Stimulated activated CD8-positive, alpha-beta memory T cell treated with anti-CD3 and anti-CD28 coated beads, Interleukin-7, amount 100 ng/mL, for 24 hours (primary cell): ENCODE measurements around the gene HLA-B.
"Not testable (repeated sequence)": the region's sequence is repeated elsewhere in the genome, so short reads cannot be mapped to it uniquely, and the experiment has no call there.

Source experiments
- DNase-seq: peaks from one replicate; pipeline ENCODE4 v3.0.0-alpha.2; 2020; ENCODE audit warnings: low read depth

Gene HLA-B

DNA sequence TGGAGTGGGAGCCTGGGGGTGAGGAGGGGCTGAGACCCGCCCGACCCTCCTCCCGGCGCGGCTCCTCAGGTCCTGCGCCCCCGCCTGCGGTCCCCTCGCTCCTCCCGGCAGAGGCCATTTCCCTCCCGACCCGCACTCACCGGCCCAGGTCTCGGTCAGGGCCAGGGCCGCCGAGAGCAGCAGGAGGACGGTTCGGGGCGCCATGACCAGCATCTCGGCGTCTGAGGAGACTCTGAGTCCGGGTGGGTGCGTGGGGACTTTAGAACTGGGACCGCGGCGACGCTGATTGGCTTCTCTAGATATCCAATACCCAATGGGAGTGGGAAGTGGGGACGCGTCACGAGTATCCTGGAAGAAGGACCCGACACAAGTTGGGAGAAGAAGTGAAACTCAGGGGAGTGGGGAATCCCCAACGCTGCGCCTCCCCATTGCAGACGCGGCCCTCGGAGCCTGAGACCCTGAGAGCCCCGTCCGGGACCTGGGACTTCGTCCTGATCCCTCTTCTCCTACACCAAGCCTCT lies at the start of gene HLA-B:
Gene HLA-B (minus strand): TSS at position 234 of the 521 bp plus-strand sequence. CDS start 21 bp downstream, at position 213.
- peak; percentile 31 for DNase-seq

DNA sequence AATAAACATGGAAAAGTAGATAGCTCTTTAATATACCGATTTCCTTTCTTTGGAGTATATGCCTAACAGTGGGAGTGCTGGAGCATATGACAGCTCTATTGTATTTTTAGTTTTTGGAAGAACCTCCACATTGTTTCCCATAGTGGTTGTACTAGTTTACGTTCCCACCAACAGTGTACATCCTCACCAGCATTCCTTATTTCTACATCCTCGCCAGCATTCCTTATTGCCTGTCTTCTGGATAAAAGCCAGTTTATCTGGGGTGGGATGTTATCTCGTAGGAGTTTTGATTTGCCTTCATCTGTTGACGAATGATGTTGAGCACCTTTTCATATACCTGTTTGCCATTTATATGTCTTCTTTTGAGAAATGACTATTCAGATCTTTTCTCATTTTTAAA lies 49.0 kb upstream of the HLA-B start:
- DNase-seq, result no peak

DNA sequence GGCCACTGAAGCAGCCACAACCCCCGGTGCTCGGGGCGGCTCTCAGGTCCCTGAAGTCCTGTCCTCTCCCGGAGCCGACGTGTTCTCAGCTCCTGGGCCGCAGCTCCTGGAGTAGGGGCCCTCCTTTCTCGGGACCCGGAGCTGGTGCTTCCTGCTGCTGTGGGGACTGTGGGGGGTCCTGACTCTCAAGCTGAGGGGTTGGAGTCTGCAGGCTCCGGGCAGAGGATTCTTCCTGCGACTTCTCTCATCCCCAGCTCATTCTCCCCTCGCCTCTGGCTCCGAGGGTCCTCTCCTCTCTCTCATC lies 47.0 kb upstream of the HLA-B start:
- not testable (repeated sequence) for DNase-seq

DNA sequence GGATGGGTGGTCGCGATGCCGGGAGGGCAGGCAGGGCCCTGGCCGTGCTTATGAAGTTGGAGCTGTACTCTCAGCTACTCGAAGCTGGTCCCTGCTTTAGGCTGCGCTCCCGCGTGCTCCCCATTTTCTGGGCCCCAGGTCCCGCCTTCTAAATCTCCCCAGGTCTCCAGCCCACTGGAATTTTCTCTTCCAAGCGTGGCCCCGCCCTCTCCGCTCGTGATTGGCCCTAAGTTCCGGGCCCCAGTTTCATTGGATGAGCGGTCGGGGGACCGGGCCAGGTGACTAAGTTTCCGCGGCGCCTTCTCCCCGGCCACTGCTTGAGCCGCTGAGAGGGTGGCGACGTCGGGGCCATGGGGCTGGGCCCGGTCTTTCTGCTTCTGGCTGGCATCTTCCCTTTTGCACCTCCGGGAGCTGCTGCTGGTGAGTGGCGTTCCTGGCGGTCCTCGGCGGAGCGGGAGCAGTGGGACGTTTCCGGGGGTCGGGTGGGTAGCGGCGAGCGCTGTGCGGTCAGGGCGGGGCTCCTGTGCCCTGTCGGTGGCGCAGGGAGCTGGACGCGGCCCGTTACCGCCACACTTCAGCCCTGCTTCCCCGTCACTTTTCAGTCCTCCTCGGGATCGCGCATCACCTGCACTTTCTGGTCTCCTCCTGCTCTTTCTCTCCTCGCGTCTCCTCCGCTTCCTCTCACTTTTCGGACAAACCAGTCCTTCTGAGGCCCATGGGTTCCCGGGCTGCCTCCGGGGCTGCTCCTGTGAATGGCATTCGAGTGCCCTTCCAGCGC lies 46.5 kb upstream of the HLA-B start, which contains the start of gene MICA:
Gene MICA (plus strand): TSS at position 313 of the 778 bp plus-strand sequence. CDS start 38 bp downstream, at position 351.
- DNase-seq, result no peak

DNA sequence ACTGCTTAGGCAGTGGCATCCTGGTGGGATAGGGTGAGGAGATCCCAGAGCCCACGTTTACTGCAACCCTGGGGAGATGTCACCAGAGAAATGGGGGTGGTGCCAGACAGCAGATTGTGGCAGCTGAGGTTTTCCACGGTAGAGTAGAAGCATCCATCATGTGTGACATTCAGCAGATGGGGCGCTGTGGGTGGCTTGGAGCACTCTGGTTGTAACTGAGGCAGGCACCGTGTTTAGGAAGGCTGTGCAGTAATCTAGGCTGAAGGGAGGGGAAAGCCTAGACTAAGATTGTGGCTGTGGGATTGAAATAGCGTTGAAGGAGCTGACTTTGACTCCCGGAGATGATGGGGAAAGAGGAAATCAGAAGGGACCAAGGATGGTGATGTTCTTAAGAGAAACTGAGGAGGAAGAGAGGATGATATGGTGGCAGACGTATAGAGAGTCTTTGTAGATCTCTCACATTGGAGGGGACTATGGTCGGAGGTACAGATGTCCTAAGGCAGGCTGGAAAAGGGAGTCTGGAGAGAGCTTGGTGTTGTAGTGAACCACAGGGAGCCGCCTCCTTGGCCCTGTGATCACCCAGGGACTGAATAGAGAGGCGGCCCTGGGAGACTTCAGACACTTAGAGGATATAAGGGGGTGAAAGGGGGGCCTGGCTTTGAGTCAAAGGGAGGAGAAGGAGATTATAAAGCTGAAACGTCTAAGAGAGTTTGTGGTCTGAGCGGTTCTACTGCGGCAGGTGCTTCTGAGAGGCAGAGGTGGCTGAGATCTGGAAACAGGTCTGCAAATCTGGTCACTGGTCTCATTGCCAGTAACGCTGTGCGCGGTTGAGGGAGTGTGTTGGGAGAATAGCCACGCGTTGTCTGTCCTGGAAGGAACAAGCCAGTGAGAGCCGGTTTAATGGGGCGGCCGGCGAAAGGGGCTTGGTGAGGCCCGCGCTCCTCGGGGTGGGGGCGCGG lies 45.6 kb upstream of the HLA-B start:
- no peak for DNase-seq

DNA sequence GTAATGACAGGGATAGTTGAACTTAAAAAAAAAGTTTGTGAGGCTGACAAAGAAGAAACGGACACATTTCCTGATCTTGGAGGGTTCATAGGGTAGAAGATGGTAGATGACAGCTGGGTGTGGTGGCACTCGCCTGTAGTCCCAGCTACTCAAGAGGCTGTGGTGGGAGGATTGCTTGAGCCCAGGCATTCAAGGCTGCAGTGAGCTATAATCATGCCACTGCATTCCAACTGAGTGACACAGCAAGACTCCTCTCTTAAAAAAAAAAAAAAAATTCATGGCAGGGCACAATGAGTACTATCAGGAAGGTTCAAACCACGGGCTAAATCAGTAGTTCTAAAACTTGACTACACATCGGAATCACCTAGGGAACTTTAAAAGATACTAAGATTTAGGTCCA lies 44.4 kb upstream of the HLA-B start:
- DNase-seq, result no peak

DNA sequence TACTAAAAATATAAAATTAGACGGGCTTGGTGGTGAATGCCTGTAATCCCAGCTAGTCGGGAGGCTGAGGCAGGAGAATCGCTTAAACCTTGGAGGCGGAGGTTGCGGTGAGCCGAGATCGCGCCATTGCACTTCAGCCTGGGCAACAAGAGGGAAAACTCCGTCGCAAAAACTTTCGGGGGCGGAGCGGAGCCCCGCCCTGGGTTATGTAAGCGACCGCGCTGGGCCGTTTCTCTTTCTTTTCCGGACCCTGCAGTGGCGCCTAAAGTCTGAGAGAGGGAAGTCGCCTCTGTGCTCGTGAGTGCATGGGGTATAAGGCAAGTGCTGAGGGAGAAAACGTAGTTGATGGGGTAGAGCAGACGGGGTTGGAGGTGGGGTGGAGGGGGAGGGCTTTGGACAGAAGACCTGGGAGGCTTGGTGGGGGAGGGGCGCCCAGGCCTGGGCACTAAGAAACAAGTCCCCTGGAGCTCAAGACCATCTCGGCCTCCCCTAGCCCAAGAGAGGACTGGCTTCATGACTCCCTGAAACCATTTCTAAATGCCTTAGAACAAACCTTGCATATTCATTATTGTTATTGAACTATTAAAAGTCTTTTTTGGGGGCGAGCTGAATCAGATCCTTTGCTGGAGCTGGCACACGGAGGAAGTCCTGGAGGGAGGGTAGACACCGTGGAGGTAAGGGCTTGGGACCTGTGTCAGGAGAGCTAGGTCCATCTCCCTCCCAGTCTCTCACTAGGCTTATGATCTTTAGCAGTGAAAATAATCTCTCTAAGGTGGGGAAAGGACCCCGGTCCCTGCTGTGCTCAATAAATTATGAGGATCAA lies 43.7 kb upstream of the HLA-B start:
- no peak for DNase-seq

DNA sequence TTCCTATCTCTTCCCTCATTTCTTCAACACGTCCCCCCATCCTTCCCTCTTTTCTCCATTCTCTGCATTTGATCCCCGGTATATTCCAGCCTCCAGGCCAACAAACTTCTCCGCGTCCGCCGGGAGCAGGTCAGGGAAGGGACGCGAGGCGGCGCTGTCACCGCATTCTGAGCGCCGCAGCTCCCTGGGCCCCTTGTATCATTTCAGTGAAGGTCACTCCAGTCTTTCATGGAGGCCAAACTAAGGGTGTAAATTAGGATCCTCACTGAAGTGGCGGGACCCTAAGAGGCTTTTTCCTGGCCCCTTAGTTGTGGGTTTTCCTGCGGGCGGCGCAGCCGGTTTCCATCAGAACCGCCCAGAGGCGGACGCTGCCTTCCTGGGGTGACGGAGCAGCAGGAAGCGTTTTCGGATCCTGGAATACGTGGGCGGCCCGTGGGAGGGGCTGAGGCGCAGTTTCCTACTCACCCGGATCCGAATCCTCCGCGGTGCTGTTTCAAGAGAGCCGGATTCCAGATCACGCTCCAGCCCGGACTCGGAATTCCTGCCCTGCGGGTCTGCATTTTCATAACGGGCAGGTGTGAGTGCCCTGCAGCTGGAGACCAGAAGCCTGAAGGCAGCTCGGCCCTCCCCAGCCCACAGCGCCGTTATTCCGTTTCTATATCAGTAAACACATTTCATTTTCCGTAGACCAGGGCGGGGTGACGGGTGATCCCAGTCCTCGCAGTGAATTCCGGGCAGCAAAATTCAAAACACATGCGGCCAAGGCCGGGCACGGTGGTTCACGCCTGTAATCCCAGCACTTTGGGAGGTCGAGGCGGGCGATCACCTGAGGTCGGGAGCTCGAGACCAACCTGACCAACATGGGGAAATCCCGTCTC lies 42.8 kb upstream of the HLA-B start:
- no peak for DNase-seq

DNA sequence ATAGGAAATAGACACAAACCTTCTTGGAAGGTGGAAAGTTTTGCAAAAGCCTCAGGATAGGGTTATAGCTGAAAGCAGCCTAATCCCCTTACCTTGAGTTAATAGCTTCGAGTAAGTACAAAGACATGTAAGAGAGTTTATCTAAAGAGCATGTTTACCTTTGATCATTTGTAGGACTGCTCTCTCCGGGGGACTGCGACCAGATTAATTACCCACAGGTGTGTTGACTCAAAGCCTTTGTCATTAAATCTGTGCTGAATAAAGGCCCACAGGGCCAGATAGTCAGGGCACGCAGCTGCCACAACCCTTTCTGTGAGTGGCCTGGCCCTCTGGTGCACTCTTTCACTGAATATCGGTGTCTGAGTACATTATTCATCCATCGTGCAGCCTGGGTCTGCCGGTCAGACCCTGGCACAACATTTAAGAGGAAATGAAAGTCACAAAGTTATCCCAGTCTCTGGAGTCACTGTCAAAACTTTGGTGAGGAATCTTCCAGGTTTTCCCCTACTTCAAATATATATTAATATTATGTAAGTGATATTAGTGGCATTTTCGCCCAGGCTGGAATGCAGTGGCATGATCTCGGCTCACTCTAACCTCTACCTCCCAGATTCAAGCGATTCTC lies 41.0 kb upstream of the HLA-B start:
- DNase-seq, result no peak

DNA sequence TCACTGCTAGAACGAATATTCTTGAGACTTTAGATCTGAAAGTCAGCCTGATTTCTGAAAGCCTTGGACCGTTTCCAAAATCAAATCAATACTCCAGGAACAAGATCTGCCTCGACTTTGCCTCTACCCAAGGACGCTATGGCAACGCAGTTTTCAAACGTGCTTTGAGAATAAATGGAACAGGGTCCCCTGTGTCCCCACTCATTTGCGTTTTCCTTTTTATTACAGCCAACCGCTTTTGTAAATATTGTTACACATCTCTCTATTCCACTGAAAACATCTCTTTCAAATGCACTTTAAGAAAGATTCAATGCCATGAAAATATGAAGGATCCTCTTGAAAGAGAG lies 40.1 kb upstream of the HLA-B start:
- DNase-seq, result not testable (repeated sequence)

DNA sequence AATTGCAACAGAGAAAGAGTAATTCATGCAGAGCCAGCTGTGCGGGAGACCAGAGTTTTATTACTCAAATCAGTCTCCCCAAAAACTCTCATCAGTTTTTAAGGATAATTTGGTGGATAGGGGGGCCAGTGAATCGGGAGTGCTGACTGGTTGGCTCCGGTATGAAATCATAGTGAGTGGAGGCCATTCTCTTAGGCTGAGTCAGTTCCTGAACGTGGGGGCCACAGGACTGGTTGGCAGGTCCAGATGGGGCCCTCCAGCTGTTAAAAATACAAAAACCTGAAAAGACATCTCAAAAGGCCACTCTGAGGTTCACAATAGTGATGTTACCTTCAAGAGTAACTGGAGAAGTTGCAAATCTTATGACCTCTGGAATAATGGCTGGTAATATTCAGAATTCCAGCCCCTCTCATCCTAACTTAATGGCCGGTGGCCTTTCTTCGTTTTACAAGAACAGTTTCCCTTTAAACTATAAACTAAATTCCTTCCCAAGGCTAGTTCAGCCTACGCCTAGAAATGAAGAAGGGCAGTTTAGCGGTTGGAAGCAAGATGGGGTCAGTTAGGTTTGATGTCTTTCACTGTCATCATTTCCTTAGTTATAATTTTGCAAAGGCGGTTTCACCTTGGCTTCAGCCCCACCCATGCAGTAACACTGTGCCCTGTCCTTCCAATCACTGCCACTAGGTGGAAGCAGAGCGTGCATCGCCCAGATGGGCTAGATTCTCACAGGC lies 39.6 kb upstream of the HLA-B start:
- DNase-seq, result peak; percentile 85

DNA sequence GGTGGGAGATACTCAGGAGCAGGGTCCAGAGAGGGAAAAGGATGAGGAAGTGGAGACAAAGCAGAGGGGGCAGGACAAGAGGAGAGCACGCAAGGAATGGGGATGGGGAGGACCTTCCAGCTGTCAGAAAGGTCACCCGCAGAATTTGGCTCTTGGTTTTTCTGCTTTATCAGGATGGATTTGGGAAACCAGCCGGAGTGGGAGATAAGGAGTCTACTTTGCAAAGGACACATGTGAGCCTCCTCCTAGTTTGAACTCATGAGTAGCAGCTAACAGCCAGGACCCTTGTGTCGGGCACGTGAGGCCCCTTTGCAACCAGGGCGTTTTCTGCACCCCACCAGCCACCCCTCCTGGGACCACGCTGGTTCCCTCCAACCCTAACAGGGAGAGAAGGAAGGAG lies 38.9 kb upstream of the HLA-B start:
- no peak for DNase-seq

DNA sequence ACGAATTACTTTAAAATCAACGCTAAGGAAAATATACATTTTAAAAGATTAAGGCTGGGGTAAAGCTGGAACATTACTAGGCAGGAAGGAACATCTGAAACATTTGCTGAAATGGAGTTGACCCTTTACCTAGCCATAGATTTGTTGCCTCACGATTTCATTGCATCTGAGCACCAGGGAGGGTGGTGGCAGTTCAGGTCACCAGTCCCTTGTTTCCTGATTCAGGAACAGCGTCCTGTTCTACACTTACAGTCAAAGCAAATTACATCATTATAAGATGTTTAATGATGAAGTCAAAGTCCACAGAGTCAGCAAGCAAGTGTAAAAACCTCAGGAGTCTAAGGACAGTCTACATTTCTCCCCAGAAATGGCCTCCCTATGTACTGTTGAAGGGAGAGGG lies 37.4 kb upstream of the HLA-B start:
- no peak for DNase-seq

DNA sequence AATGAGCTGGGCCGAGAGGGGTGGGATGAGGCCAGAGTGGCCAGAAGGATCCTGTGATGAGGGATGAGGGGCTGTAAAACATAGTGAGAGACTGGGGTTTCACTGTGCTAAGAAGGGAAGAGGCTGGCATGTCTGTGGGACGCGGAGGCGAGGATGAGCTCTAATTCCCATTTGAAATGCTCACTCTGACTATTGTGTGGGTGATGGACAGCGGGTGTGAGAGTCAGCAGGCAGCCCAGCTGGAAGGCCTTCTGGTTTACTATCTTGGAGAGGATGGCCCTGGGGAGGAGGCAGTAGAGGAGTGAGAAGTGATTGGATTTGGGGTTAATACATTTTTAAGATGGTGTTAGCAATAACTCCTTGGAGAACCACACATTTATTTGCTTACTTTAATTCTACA lies 37.0 kb upstream of the HLA-B start:
- DNase-seq, result no peak

DNA sequence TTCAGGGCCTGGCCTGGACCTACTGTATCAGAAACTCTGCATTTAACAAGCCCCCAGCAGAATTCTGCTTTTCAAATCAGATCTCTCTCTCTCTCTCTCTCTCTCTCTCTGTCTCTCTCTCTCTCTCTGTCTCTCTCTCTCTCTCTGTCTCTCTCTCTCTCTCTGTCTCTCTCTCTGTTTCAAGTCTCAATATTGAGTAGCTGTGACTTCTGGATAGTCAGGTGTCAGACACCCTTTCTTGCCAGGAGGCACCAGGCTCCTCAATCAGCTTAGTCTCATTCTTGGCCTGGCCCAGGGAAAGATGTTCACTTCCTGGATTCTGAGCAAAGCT lies 32.8 kb upstream of the HLA-B start:
- DNase-seq, result not testable (repeated sequence)

DNA sequence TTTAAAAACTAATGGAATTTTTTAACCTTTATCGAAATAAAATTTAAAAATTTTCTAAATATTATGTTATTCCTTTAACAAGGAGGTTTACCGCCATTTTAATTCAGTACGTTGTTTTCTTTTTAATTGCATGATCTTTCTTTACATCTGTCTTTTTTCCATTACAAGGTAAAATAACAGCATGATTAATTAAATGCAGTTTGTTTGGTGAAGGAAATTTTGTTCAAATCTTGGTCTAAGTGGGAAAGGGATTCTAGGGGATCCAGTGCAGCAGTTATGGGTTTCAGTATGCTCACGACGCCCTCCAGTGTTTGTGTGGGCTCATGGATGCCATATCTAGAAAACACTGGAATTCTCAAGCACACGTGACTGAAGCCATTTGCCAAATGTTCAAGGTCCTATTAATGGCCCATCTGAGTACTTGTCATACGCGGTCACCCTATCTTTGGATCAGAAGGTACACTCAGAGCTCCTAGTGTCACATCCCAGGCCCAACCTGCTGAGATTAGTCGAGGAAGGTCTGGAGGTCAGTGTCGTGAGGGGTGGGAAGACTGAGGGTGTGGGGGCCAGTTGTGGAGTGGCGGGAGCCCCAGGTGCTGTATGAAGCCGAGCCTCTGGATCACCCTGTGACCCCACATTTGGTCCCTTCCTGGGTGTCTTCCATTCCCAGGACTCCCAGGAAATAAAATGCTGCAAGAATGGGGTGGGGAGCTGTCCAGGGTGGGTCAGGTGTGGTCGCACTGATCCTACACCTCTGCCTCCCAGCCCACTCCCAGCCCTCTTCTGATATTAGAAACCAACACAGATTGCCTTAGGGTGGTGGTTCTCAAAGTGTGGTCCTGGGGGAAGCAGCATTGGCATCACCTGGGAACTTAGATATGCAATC lies 32.2 kb upstream of the HLA-B start:
- not testable (repeated sequence) for DNase-seq

DNA sequence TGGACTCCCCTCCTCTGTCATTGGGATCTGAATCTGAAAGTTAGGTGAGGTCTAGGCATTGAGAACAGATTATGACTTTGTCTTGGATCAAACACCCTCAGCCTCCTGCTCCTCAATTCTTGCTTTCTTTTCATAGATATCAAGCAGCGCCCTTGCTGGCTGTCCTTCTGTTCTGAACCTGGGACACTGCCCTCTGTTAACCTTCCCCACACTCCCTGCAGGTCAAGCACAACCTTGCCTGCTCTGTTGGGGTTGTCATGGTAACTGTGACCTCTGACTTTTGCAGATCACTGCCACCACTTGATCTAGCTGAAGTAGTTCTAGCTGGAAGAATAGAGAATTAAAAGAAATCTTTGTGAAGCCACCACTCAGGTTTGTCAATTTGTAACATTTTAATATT lies 30.0 kb upstream of the HLA-B start:
- no peak for DNase-seq

DNA sequence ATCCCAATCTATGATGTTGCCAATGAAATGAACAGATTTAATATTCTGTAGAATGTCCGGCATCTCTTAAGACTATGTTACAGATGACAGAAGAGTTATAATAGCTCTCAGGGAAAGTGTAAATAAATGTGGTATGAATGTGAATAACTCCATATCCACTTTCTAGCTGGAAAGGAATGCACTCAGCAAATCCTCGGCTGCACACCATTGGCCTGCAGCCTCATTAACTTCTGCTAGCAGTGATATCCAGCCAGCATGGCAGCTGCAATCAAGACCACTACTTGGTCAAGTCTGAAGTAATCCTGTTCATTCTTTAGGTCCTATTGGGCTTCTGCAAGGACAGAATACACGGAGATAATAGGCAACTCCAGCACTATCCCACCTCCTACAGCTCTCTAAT lies 29.1 kb upstream of the HLA-B start:
- DNase-seq, result no peak

DNA sequence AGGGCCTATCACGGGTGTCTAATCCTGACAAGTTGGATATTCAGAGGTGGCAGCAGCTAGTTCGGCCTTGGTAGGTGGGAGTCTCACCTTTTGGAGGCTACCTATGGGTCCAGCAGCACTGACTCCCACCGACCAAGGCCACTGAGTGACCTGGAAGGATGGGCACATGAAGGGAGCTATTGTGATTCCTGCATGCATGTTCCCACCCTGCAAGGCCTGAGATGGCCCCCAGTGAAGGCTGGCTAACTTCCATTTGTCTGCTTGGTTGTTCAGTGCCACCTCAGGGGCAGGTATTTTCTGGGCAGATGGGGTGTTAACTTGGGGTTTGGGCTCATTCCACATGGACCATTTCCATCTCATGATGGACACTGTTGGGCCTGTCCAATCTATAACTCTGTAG lies 28.1 kb upstream of the HLA-B start:
- no peak for DNase-seq
